ENCODE measurements around the gene SPINK9.

- no peak for TF ChIP-seq CTCF (IDR thresholded peaks at IDR 0.05)
- no peak for TF ChIP-seq POLR2A (IDR thresholded peaks at IDR 0.05)
These were observed 23.9 kb upstream of the SPINK9 start for GRCh38 chr5:148311484-148311883.
